HuH-7.5 (cell line): ENCODE data around the gene CACNA1D.

Experiments used
- DNase-seq: peaks from one replicate; pipeline ENCODE4 v3.0.0; 2011; ENCODE audit warnings: low spot score

The CACNA1D gene

GRCh38 chr3:53807117-53807810, 312.9 kb downstream of the CACNA1D start:
- no peak for DNase-seq

GRCh38 chr3:53808496-53808895, 314.1 kb downstream of the CACNA1D start:
- DNase-seq = no peak

DNA sequence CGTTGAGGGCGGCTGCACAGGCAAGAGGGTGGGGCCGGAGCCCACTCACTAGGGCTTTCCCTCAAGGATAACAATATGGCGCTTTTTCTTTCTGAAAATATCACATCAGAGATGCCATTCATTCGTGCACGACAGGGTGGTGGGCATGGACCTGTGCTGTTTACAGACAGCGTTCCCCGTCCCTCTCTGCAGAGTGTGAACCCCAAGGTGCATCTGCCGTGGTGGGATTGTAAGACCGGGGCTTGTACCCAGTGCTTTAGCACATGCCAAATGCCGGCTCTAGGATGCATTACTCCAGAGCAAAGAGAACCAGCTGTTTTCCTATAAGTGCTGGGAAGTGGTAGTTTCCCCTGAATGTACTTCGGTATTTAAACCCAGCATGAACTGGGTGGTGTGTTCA, 314.9 kb downstream of the CACNA1D start:
- DNase-seq = no peak

DNA sequence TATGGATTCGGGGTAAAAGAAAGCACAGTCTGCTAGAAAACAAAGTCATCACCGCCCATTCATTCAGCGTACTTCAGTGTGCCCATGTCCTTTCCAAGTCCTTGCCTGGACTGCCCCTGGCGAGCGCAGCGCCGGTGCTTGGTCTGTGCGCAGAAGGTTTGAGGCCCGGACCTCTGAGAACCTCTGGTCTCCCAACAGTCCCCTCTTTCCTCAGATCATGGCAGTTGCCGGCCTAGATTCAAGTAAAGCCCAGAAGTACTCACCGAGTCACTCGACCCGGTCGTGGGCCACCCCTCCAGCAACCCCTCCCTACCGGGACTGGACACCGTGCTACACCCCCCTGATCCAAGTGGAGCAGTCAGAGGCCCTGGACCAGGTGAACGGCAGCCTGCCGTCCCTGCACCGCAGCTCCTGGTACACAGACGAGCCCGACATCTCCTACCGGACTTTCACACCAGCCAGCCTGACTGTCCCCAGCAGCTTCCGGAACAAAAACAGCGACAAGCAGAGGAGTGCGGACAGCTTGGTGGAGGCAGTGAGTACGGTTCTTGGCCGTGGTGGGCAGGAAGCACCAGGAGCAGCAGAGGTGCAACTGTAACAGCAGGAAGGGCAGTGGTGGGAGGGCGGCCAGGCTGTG, 315.5 kb downstream of the CACNA1D start:
- DNase-seq = no peak

DNA sequence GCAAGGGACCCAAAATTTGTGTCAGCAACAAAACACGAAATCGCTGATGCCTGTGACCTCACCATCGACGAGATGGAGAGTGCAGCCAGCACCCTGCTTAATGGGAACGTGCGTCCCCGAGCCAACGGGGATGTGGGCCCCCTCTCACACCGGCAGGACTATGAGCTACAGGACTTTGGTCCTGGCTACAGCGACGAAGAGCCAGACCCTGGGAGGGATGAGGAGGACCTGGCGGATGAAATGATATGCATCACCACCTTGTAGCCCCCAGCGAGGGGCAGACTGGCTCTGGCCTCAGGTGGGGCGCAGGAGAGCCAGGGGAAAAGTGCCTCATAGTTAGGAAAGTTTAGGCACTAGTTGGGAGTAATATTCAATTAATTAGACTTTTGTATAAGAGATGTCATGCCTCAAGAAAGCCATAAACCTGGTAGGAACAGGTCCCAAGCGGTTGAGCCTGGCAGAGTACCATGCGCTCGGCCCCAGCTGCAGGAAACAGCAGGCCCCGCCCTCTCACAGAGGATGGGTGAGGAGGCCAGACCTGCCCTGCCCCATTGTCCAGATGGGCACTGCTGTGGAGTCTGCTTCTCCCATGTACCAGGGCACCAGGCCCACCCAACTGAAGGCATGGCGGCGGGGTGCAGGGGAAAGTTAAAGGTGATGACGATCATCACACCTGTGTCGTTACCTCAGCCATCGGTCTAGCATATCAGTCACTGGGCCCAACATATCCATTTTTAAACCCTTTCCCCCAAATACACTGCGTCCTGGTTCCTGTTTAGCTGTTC, 316.9 kb downstream of the CACNA1D start:
- DNase-seq = no peak

DNA sequence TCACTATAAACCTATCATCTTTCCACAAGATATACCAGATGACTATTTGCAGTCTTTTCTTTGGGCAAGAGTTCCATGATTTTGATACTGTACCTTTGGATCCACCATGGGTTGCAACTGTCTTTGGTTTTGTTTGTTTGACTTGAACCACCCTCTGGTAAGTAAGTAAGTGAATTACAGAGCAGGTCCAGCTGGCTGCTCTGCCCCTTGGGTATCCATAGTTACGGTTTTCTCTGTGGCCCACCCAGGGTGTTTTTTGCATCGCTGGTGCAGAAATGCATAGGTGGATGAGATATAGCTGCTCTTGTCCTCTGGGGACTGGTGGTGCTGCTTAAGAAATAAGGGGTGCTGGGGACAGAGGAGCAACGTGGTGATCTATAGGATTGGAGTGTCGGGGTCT, 318.0 kb downstream of the CACNA1D start:
- no peak for DNase-seq

DNA sequence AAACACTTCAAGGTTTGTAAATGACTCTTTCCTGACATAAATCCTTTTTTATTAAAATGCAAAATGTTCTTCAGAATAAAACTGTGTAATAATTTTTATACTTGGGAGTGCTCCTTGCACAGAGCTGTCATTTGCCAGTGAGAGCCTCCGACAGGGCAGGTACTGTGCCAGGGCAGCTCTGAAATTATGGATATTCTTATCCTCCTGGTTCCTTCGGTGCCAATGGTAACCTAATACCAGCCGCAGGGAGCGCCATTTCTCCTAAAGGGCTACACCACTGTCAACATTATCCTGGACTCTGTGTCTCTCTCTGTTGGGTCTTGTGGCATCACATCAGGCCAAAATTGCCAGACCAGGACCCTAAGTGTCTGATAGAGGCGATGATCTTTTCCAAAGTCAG, 318.8 kb downstream of the CACNA1D start:
- no peak for DNase-seq

- no peak for DNase-seq
Measured at GRCh38 chr3:53813876-53814275, 319.5 kb downstream of the CACNA1D start.

GRCh38 chr3:53815067-53815466, 320.7 kb downstream of the CACNA1D start:
- DNase-seq = no peak

GRCh38 chr3:53815651-53816050, 321.2 kb downstream of the CACNA1D start:
- no peak for DNase-seq

DNA sequence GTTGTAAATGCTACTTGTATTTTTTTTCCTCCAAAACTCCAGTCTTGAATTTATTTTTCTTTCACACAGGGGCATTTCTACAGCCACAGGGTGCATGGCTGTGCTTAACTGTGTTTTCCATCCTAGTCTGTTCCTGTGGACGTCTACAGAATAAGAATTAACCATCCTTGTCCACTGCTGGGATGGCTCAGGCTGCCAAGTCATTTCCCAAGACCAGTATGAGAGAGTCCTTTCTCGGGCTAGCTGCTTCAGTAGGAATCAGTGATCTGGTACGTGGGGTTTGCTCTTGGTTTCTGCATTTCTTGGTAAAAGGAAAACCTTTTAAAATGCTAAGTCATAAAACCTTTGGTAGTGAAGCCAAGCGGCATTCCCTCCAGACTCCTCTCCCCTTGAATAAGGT, 322.0 kb downstream of the CACNA1D start:
- no peak for DNase-seq

GRCh38 chr3:53817211-53817610, 322.8 kb downstream of the CACNA1D start:
- no peak for DNase-seq

- no peak for DNase-seq
Measured at GRCh38 chr3:53817809-53818208, 323.4 kb downstream of the CACNA1D start.

- no peak for DNase-seq
Measured at GRCh38 chr3:53818221-53819162, 324.1 kb downstream of the CACNA1D start.

GRCh38 chr3:53819163-53819868, 324.9 kb downstream of the CACNA1D start:
- no peak for DNase-seq

DNA sequence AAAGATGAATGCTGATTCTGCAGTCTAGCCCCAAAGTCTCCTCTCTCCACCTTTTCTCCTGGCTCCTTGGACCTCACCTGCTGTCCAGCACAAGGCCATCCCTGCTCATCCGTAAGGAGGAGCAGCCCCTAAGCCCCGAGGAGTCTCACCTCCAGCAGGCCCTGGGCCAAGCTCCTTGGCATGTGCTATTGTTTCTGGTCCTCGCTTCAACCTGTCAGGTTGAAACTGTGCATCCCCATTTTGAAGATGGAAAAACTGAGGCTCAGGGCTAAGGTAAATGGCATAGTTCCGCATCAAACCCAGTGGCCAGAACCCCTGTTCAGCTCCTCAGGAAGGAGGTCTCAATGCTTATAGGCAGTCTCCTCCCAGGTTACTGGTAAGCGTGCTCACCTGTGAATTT, 325.7 kb downstream of the CACNA1D start:
- no peak for DNase-seq

DNA sequence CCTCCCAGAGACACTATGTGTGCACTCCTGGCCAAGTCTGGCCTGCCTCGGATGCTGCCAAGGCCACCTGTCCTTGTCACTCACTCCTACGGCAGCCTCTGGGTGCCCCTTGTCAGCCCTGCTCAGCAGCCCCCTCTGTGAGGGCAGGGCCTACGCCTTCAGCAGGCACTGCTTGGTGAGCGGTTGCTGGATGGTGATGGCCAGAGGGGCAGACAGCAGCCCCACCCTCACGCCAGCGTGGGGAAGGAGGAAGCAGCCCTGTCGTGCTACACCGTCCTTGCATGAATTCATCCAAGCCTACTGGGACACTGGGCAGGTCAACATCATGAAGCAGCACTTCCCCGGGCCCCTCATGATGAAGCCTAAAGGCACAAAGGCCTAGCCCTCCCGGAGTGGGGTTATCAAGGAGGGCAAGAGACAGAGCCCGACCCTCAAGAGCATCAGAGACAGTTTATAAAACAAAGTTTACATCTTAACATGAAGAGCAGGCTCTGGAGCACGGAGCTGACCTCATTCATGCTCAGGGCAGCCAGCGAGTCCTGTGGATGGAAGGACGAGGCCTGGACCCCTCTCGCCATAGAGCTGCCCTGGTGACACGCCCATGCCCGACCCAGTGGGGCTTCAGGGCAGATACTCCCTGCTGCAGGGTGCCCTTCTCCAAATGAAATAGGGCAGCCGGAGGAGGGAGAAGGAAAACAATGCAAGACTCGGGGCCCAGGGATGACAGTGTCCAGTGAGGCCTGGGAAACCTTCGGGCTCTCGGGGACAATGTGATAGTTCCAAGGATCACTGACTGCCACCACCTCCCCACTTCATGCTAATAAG, 326.6 kb downstream of the CACNA1D start:
- no peak for DNase-seq

DNA sequence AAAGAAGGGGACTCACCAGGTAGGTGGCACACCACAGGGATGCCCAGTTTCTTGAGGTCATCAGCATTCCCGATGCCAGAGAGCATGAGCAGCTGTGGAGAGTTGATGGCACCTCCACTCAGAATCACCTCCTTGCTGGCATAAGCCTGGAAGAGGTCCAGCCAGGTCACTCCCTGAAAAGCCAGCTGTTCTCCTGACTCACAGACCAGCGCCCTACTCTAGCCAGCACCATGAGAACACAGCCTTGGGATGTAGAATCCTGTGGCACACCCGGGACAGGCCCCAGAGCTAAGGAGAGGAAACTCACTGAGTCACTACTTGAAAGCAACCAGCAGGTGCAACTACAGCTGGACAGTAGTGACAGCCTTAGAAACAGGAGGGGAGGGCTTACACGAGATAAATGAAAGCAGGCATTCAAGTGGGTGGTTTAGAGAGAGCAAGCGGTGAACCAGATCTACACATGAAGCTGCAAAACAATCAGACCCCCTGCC, 327.3 kb downstream of the CACNA1D start:
- no peak for DNase-seq

DNA sequence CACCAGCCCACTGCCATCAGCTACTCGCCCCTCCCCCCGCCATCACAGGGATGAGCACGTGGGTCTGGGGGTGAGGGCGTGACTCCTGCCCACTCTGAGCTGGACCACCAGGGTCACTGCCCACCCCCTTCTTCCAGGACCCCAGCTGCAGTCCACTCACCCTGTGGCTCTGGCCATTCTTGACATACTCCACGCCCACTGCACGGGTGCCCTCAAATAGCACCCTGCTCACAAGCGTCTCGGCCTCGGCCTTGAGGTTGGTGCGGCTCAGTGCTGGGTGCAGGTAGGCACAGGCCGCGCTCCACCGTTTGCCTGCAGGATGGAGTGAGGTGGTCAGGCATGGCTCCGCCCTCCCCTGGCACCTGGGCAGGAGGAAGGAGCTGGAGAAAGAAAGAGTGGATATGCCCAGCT, 327.9 kb downstream of the CACNA1D start:
- no peak for DNase-seq
